HG03095 (cell line): Measurements from ENCODE around the gene SLC22A13.
"Not testable (repeated sequence)": the region's sequence is repeated elsewhere in the genome, so short reads cannot be mapped to it uniquely, and the experiment has no call there.

Experiments
- ATAC-seq: cut with Tn5 transposase; IDR thresholded peaks from one replicate; pipeline ENCODE4 v1.9.1; 2021; ENCODE audit warnings: moderate library complexity; ENCODE audit not compliant: unreplicated experiment

The SLC22A13 gene

GRCh38 chr3:38265604-38266307, at the start of gene SLC22A13:
Gene SLC22A13, plus strand, starts transcription at chr3:38265812. Its CDS starts 49 bp downstream, at chr3:38265861.
- ATAC-seq = no peak

- ATAC-seq = no peak
These were observed 45.9 kb upstream of the SLC22A13 start for GRCh38 chr3:38219609-38220197.

GRCh38 chr3:38221005-38221404, 44.6 kb upstream of the SLC22A13 start:
- no peak for ATAC-seq

- ATAC-seq = no peak
These were observed 43.5 kb upstream of the SLC22A13 start for GRCh38 chr3:38222032-38222634.

GRCh38 chr3:38224357-38224756, 41.3 kb upstream of the SLC22A13 start:
- no peak for ATAC-seq

- no peak for ATAC-seq
These were observed 39.3 kb upstream of the SLC22A13 start for GRCh38 chr3:38226273-38226672.

GRCh38 chr3:38227989-38228388, 37.6 kb upstream of the SLC22A13 start:
- ATAC-seq = no peak

GRCh38 chr3:38229036-38229435, 36.6 kb upstream of the SLC22A13 start:
- no peak for ATAC-seq

GRCh38 chr3:38232701-38233100, 32.9 kb upstream of the SLC22A13 start:
- ATAC-seq = no peak

- no peak for ATAC-seq
These were observed 30.1 kb upstream of the SLC22A13 start for GRCh38 chr3:38235466-38235865.

GRCh38 chr3:38238416-38239008, 27.1 kb upstream of the SLC22A13 start:
- no peak for ATAC-seq

- ATAC-seq = not testable (repeated sequence)
These were observed 22.8 kb upstream of the SLC22A13 start for GRCh38 chr3:38242812-38243211.

GRCh38 chr3:38245930-38246329, 19.7 kb upstream of the SLC22A13 start:
- ATAC-seq = no peak

- ATAC-seq = no peak
These were observed 18.1 kb upstream of the SLC22A13 start for GRCh38 chr3:38247366-38248035.

- ATAC-seq = no peak
These were observed 15.4 kb upstream of the SLC22A13 start for GRCh38 chr3:38250198-38250597.

- ATAC-seq = no peak
These were observed 14.4 kb upstream of the SLC22A13 start for GRCh38 chr3:38251197-38251596.

GRCh38 chr3:38253704-38254103, 11.9 kb upstream of the SLC22A13 start:
- ATAC-seq = no peak

GRCh38 chr3:38254872-38255271, 10.7 kb upstream of the SLC22A13 start:
- no peak for ATAC-seq

- no peak for ATAC-seq
These were observed 10.0 kb upstream of the SLC22A13 start for GRCh38 chr3:38255627-38256026.

GRCh38 chr3:38257583-38257982, 8.0 kb upstream of the SLC22A13 start:
- ATAC-seq = no peak

GRCh38 chr3:38260474-38260873, 5.1 kb upstream of the SLC22A13 start:
- ATAC-seq = no peak
